Hepatic stellate cell (primary cell): ENCODE measurements around the gene FUS.

Source experiments
- DNase-seq: peaks from one replicate; pipeline ENCODE4 v3.0.0; 2011; ENCODE audit warnings: low spot score

FUS gene

GRCh38 chr16:31202414-31203375, 22.8 kb downstream of the FUS start, which contains the start of gene PYCARD:
Gene PYCARD (minus strand): TSS chr16:31202760. CDS start chr16:31202690, 70 bp downstream.
- DNase-seq: peak; percentile 71

GRCh38 chr16:31204871-31205666, 25.1 kb downstream of the FUS start:
- DNase-seq: no peak

- no peak for DNase-seq
Observed at GRCh38 chr16:31206776-31207175, 26.8 kb downstream of the FUS start.

GRCh38 chr16:31213342-31213741, 33.4 kb downstream of the FUS start:
- DNase-seq: no peak

DNA sequence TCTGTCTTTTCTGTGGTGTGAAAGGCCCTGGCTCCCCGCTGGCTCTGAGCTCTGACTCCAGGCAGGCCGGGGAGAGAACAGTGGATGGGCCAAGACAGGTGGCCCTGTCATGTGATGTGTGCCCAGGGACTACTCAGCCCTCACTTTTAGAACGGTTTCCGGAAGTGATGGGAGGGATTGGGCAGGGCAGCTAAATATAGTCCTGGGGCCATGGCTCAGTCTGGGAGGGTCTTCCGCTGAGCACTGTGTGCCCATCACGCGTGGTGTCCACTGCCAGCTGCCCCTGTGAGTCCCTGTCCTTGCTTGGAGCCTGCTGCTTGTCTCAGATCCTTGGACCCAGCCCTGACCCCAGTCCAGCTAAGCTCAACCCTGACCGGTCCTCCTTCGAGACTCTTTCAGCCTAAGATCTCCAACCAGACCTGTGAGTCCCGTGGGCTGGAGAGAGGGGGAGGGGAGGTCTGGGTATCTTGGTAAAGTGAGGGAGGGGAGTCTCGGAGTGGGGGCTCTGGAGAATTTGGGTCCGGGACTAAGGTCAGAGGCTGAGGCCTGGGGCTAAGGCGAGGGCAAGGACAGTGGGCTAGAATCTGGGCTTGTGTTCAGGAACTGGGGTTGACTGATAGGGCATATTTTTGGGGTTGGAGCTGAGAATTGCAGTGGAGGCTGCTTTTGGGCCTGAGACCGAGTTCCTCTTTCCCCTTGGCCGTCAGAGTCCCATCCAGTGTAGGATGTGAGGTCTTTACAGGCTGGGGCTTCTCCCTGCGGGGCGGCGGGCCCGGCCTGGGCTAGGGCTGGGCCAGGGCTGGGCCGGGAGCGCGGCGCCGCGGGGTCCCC, 34.2 kb downstream of the FUS start, which contains the start of gene TRIM72:
Gene TRIM72, plus strand, starts transcription at position 243 of the 831 bp plus-strand sequence. CDS start 620 bp downstream, outside the sequence.
- DNase-seq: no peak

GRCh38 chr16:31214708-31215286, 34.9 kb downstream of the FUS start:
- DNase-seq: no peak

DNA sequence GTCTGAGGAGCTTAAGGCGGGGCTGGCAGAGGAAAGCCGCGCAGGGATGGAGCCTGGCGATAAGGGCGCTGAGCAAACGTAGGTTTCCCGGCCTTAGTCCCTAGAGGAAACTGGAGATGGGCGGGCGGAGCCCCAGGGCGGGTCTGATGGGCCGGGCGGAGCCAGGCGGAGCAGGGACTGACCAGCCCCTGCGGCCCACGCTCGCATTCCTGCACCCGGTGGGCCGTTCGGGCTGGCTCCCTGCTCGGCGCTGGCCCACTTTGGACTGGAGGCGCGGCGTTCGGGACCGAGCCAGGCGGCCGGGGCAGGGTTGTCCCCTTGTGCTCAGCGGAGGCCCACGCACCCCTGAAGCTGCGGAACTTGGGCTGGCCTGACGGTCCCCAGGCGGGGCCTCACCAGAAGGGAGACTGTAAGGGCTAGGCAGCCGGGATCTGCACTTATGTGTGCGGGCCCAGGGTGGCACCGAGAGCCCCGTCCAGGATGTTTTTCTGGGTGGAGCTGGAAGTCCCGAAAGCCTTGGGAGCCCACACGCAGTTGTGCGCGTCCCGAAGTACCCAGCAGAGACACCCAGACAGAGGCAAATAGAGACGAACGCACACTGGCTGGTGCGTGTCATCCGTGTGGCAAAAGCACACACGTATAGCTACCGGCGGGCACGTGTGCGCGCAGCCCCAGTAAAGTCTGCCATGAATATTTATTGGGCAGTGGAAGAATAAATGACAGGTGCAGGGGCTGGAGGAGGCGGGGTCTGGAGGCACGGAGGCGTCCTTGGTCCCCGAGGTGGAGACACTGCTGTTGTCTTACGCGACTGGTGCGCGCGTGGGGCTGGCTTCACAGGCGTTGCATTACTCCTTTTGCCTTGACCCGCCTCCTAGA, 35.6 kb downstream of the FUS start:
- peak; percentile 93 for DNase-seq

DNA sequence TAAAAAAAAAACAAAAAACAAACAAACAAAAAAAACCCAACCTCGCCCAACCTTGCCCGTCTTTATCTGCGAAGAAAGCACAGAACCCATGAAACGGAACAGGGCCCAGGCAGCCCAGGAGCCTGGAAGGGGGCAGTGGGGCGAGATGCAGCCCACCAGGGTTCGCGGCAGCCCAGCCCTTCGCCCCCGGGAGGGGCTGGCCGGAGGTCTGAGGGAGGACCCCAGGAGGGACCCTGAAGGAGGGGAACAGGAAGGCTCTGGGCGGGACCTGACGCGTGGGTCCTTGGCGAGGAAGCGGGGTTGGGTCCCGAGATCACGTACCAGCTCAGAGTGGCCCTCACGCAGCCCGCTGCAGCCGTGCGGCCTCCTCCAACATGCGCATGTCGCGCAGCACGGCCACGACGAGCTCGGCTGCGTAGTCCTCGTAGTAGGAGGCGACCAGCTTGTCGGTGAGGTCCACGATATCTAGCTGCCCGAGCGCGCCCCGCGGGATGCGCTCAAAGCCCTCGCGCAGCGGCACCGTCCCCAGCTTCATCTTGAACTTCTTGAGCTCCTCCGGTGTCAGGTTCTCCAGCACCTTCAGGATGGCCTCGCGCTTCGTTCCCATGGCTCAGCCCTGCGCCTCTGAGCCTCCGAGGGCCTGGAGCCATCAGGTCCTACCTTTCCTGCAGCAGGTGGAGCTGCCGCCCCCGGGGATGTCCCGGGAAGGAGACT, 36.6 kb downstream of the FUS start, which contains the start of gene PYDC1:
Gene PYDC1, minus strand, starts transcription at position 714 of the 714 bp plus-strand sequence. Its CDS starts 107 bp downstream, at position 607.
- no peak for DNase-seq

GRCh38 chr16:31217136-31217530, 37.2 kb downstream of the FUS start:
- DNase-seq: no peak

GRCh38 chr16:31219154-31219741, 39.3 kb downstream of the FUS start:
- DNase-seq: no peak

DNA sequence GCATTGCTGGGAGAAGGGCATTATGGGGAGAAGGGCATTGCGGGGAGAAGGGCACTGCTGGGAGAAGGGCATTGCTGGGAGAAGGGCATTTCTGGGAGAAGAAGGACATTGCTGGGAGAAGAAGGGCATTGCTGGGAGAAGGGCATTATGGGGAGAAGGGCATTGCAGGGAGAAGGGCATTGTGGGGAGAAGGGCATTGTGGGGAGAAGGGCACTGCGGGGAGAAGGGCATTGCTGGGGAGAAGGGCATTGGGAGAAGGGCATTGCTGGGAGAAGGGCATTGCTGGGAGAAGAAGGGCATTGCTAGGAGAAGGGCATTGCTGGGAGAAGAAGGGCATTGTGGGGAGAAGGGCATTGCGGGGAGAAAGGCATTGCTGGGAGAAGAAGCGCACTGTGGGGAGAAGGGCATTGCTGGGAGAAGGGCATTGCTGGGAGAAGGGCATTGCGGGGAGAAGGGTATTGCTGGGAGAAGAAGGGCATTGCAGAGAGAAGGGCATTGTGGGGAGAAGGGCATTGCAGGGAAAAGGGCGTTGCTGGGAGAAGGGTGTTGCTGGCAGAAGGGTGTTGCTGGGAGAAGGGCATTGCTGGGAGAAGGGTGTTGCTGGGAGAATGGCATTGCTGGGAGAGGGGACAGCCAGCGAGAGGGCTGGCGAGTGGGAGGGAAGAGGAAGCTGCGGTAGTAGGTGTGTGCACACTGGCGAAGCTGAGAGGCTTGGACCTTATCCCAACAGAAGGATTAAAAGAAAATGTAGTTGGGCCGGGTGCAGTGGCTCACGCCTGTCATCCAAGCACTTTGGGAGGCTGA, 41.6 kb downstream of the FUS start:
- no peak for DNase-seq

DNA sequence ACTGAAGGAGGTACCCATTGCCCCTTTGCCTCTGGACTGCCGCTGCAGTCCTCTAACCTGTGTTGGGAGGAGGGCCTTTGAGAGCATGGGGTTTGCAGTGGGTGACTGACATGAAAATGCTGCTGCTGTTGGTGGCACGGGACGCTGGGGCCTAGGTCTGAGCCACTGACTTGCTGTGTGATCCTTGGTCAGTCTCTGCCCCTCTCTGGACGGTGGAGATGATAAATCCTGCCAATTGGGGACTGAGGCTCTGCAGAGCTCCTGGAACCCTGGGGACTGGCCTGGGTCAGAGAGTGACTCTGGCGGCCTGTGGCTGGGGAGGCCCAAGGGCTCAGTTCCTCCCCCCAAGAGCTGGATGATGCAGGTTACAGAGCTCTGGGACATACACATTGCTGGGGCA, 43.1 kb downstream of the FUS start:
- DNase-seq: peak; percentile 3

- DNase-seq: no peak
Observed at GRCh38 chr16:31224092-31224955, 44.4 kb downstream of the FUS start.

DNA sequence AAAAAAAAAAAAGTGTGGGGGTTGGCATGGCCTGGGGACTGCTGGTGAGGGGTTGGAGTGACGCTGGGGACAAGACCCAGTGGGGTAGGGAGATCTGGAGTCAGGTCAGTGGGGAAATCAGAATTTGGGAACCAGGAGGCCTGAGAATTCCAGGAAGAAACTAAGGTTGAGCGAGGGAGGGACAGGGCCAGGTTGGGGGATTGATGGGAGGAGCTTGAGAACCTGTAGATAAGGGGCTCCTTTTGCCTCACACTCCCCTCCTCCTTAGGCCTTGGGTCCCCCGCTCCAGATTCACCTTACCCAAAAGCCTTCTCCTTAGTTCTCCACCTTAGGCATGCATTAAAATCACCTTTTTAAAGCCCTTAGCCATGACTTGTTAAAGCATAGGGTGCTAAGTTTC, 45.3 kb downstream of the FUS start:
- DNase-seq: no peak

GRCh38 chr16:31228206-31228605, 48.3 kb downstream of the FUS start:
- DNase-seq: no peak

GRCh38 chr16:31229501-31229900, 49.6 kb downstream of the FUS start:
- DNase-seq: no peak

GRCh38 chr16:31238041-31238440, 58.1 kb downstream of the FUS start:
- no peak for DNase-seq
